Fibroblast of pulmonary artery (primary cell): ENCODE measurements around the gene TEX38.

Experiments used
- DNase-seq: peaks from one replicate; pipeline ENCODE4 v3.0.0-alpha.2; 2010; ENCODE audit warnings: low read depth
- H3K4me3 ChIP-seq: replicated peaks from 2 replicates; pipeline ENCODE4 v1.5.1; 2011; ENCODE audit warnings: low read depth, mild to moderate bottlenecking, control low read depth, low read length, moderate library complexity
- CTCF ChIP-seq: IDR thresholded peaks from 2 replicates; pipeline ENCODE4 v1.5.1; 2011; ENCODE audit warnings: mild to moderate bottlenecking, control low read depth, low read length, inconsistent platforms; ENCODE audit errors: missing control alignments

Gene TEX38

GRCh38 chr1:46671554-46671953 lies at the start of gene TEX38:
TEX38 (plus strand) TSS chr1:46671854; CDS start chr1:46671935, 81 bp downstream.
- DNase-seq: no peak
- TF ChIP-seq CTCF: no peak
- H3K4me3 ChIP-seq: no peak within 1 kb of the TSS

- TF ChIP-seq CTCF: no peak
- no peak overlapping the region for H3K4me3 ChIP-seq
These were observed 49.7 kb upstream of the TEX38 start for GRCh38 chr1:46621930-46622329.

GRCh38 chr1:46622344-46622743 lies 49.3 kb upstream of the TEX38 start:
- H3K4me3 ChIP-seq: no peak overlapping the region
- TF ChIP-seq CTCF: peak; percentile 60
- DNase-seq: peak; percentile 52

More at GRCh38 chr1:46621930-46622329, 49.7 kb upstream of the TEX38 start:
- no peak for DNase-seq

- TF ChIP-seq CTCF: no peak
- peak; percentile 65 for DNase-seq
These were observed 47.7 kb upstream of the TEX38 start for GRCh38 chr1:46623743-46624644.

GRCh38 chr1:46630719-46631118 lies 40.9 kb upstream of the TEX38 start:
- no peak overlapping the region for H3K4me3 ChIP-seq
- no peak for TF ChIP-seq CTCF
- DNase-seq: no peak

More at GRCh38 chr1:46623743-46624644, 47.7 kb upstream of the TEX38 start:
- H3K4me3 ChIP-seq: no peak overlapping the region

GRCh38 chr1:46635205-46635604 lies 36.4 kb upstream of the TEX38 start:
- no peak overlapping the region for H3K4me3 ChIP-seq
- TF ChIP-seq CTCF: no peak
- DNase-seq: no peak
